Measurements from ENCODE around the gene ZBTB7C. TPM values are rescaled to one million over a fixed set of nuclear protein-coding genes. Genes with fewer than 3 reads are reported as not detected.

Gene ZBTB7C
- total and polyA plus RNA-seq, 5 donors = 0.88 to 3.7 (median 2.0) TPM

DNA sequence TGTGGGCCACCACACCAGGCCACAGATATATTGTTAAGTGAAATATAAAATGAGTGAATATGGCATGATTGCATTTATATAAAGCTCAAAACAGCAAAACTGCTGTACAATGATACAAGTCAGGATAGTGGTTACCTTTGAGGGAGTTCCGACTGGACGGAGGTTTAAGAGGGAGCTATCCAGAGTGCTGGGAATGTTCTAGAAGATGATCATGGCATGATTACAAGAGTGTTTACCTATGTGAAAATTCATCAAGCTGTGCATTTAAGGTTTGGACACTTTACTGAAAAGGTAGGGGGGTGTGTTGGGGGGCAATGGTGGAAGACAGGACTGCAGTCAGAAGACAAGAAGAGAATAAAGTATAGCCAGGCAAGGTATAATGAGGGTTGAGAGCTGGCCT is 201.4 kb downstream of the ZBTB7C start:
- DNase-seq (no peak), ATAC-seq (no peak)
- H3K4me3 ChIP-seq (ENCODE audit: low read length) = no peak overlapping the region
- WGBS = 94% methylated on average over 2 of the region's 2 CpGs
- no peaks in the 10 kb centered on the region for H3K27me3 ChIP-seq (ENCODE audit: control insufficient read depth, insufficient read depth)
- intact Hi-C loops (cut with DNase I) = no loop called here
- no peaks in the 10 kb centered on the region for H3K4me1 ChIP-seq (ENCODE audit: control insufficient read depth, insufficient read depth, low read length)
- H3K9me3 ChIP-seq (ENCODE audit: control insufficient read depth, low read length) = no peaks in the 10 kb centered on the region
- no peak overlapping the region for H3K27ac ChIP-seq (ENCODE audit: low read length)

DNA sequence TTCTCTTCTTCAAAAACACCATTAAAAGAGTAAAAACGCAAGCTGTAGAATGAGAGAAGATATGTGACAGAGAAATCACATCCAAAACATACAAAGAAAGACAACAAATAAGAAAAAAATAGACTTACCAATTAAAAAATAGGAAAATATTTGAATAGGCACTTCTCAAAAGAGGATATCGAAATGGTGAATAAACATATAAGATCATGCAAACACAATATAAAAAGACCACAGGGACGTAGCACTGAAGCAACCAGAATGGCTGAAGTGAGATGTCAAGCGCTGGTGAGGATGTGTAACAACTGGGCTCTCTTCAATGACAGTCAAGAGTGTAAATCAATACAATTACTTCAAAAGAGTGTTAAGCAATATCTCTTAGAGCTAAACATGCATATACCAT is 202.3 kb downstream of the ZBTB7C start:
- WGBS = 91% methylated on average over 4 of the region's 4 CpGs
- intact Hi-C loops (cut with DNase I) = no loop called here
- H3K4me1 ChIP-seq (ENCODE audit: control insufficient read depth, insufficient read depth, low read length) = no peaks in the 10 kb centered on the region
- no peak for DNase-seq
- no peaks in the 10 kb centered on the region for H3K9me3 ChIP-seq (ENCODE audit: control insufficient read depth, low read length)
- no peak for ATAC-seq
- H3K27ac ChIP-seq (ENCODE audit: low read length) = no peak overlapping the region
- no peaks in the 10 kb centered on the region for H3K27me3 ChIP-seq (ENCODE audit: control insufficient read depth, insufficient read depth)
- no peak overlapping the region for H3K4me3 ChIP-seq (ENCODE audit: low read length)

DNA sequence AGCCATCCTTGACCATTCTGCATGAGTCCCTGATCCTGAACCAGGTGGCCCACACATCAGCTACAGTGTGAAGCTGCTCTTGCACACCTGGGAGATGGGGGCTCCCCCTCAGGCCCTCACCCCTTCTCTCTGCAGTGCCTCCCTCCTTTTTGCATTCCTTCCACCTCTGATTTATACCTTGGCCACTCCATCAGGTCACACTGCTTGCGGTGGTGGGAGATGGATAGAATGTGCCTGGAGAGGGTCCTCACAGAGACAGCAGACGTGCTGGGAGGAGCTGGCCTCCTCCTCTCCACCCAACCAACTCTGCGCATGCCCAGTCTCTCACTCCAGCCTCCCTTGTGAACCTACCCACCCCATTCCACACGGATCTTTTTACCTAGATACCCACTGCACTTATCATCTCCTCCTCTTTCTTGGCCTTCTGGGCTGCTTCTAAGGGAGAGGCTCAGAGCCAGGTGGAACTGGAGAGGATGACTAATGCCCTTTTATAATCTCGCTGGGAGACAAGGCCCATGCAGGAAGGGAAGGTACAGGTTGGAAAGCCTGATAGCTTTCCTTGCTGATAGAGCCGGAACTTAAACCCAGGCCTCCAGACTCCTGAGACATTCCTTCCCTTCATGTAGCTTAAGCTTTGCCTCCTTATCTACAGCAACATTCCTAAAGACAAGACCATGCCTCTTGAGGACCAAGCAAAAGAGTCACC is 205.1 kb downstream of the ZBTB7C start:
- H3K4me1 ChIP-seq (ENCODE audit: control insufficient read depth, insufficient read depth, low read length) = no peaks in the 10 kb centered on the region
- no peak overlapping the region for H3K27ac ChIP-seq (ENCODE audit: low read length)
- H3K27me3 ChIP-seq (ENCODE audit: control insufficient read depth, insufficient read depth) = no peaks in the 10 kb centered on the region
- no peak overlapping the region for H3K4me3 ChIP-seq (ENCODE audit: low read length)
- peak; percentile 37 to 60 for ATAC-seq
- intact Hi-C loops (cut with DNase I) = no loop called here
- 84% methylated on average over 6 of the region's 6 CpGs for WGBS
- no peaks in the 10 kb centered on the region for H3K9me3 ChIP-seq (ENCODE audit: control insufficient read depth, low read length)
- no peak for DNase-seq

DNA sequence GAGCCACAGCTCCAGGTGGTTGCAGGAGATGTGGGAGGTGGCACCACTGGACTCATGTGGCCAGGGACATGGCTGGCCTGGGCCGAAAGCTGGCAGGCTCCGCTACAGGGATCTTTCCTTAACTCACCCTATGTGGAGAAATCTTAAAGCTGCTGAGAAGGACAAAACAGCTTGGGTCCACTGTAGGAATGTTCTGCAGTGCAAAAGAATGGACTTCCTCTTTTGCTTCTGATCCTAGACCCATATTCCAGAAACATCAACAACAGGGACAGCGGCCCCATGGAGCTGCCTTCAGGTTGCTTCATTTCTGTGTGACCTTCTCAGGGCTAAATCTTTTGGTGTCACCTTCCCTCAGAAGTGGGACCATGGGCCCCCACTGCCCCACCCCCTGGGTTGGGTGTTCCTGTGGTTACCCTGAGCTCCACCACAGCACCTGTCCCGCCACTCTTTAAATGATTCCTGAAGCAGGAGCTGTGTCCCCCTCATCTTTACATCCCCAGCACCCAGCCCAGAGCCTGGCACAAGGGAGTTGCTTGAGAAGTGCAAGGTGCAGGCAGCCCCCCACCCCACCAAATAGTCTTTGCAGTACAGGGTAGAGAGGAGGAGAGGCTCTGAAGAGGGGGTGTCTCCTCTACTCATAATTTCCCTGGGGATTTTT is 205.8 kb downstream of the ZBTB7C start:
- H3K9me3 ChIP-seq (ENCODE audit: control insufficient read depth, low read length) = no peaks in the 10 kb centered on the region
- no peak for ATAC-seq
- no peak overlapping the region for H3K27ac ChIP-seq (ENCODE audit: low read length)
- no peak for DNase-seq
- H3K4me3 ChIP-seq (ENCODE audit: low read length) = no peak overlapping the region
- no peaks in the 10 kb centered on the region for H3K4me1 ChIP-seq (ENCODE audit: control insufficient read depth, insufficient read depth, low read length)
- intact Hi-C loops (cut with DNase I) = no loop called here
- WGBS = 93% methylated on average over 4 of the region's 4 CpGs
- no peaks in the 10 kb centered on the region for H3K27me3 ChIP-seq (ENCODE audit: control insufficient read depth, insufficient read depth)

DNA sequence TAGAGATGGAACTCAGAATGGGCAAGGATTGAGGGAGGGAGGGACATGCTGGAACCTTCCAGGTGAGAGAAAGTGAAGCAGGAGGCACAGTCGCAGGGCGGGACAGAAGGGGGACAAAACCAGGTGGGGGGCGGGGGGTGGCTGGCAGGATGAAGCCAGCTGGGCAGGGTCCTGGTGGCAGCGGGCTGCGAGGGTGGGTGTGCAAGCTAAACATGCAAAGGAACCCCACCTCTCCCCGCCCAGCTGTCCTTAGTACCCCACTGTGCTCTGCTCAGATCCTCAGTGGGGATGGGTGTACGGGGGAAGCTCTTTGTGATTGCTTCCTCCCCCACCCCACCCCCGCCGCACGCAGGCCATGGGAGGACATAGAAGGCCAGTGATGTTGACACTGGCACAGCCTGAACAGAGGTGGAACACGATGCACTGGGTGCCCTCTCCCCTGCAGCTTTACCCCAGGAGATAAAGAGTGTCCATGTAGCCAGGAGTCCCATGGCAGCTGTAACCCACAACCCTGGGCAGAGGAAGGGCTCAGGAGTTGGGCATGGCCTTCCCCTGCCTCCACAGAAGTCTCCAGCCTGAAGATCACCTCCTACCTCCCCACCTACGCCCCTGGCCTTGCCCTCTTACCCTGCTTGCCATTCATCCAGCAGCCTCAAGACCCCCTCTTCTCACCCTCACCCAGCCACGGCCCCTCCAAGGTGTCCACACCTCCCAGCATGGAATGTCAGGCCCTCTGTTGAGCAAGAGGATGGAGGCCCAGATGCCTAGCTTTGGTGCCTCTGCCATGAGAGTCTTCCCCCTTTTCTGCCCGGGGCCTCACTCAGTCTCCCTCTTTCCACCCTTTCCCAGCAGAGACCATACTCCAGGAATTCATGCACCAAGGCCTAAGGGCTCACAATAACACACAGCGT is 206.6 kb downstream of the ZBTB7C start:
- H3K9me3 ChIP-seq (ENCODE audit: control insufficient read depth, low read length) = no peaks in the 10 kb centered on the region
- WGBS = 88% methylated on average over 15 of the region's 15 CpGs
- ATAC-seq (no peak), DNase-seq (no peak)
- H3K27ac ChIP-seq (ENCODE audit: low read length) = no peak overlapping the region
- H3K4me3 ChIP-seq (ENCODE audit: low read length) = no peak overlapping the region
- no peaks in the 10 kb centered on the region for H3K4me1 ChIP-seq (ENCODE audit: control insufficient read depth, insufficient read depth, low read length)
- intact Hi-C loops (cut with DNase I) = no loop called here
- H3K27me3 ChIP-seq (ENCODE audit: control insufficient read depth, insufficient read depth) = no peaks in the 10 kb centered on the region

DNA sequence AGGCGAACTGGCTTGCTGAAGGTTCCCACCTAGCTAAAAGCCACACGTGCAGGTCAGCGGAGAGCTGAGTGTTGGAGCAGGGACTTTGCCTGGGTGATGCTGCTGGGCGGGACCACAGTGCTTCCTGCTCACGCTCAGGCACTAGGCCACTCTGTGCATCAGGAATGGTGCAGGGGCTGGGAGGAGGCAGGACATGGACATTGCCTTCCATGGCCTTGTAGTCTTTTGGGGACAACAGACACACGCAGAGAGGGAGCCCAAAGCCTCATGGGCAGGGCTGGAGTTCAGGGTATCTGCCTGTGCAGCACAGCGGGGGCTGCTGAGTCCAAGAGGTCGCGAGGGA is 207.2 kb downstream of the ZBTB7C start:
- 86% methylated on average over 9 of the region's 9 CpGs for WGBS
- no peaks in the 10 kb centered on the region for H3K9me3 ChIP-seq (ENCODE audit: control insufficient read depth, low read length)
- no peaks in the 10 kb centered on the region for H3K4me1 ChIP-seq (ENCODE audit: control insufficient read depth, insufficient read depth, low read length)
- intact Hi-C loops (cut with DNase I) = no loop called here
- no peak for DNase-seq
- no peaks in the 10 kb centered on the region for H3K27me3 ChIP-seq (ENCODE audit: control insufficient read depth, insufficient read depth)
- H3K27ac ChIP-seq (ENCODE audit: low read length) = no peak overlapping the region
- H3K4me3 ChIP-seq (ENCODE audit: low read length) = no peak overlapping the region
- ATAC-seq = no peak

- intact Hi-C loops (cut with DNase I) = no loop called here
- DNase-seq (no peak), ATAC-seq (no peak)
- Histone ChIP-seq H3K27ac (ENCODE audit: low read length) (no peak overlapping the region), H3K4me1 (ENCODE audit: control insufficient read depth, insufficient read depth, low read length) (no peaks in the 10 kb centered on the region), H3K4me3 (ENCODE audit: low read length) (no peak overlapping the region), H3K27me3 (ENCODE audit: control insufficient read depth, insufficient read depth) (no peaks in the 10 kb centered on the region), H3K9me3 (ENCODE audit: control insufficient read depth, low read length) (no peaks in the 10 kb centered on the region)
- 80% methylated on average over 10 of the region's 10 CpGs for WGBS
These were observed 207.7 kb downstream of the ZBTB7C start for GRCh38 chr18:48201337-48202005.

GRCh38 chr18:48200631-48201336 is 208.4 kb downstream of the ZBTB7C start:
- DNase-seq (no peak), ATAC-seq (no peak)
- intact Hi-C loops (cut with DNase I) = no loop called here
- Histone ChIP-seq H3K4me3 (ENCODE audit: low read length) (no peak overlapping the region), H3K9me3 (ENCODE audit: control insufficient read depth, low read length) (no peaks in the 10 kb centered on the region), H3K27ac (ENCODE audit: low read length) (no peak overlapping the region), H3K4me1 (ENCODE audit: control insufficient read depth, insufficient read depth, low read length) (no peaks in the 10 kb centered on the region), H3K27me3 (ENCODE audit: control insufficient read depth, insufficient read depth) (no peaks in the 10 kb centered on the region)
- 93% methylated on average over 11 of the region's 11 CpGs for WGBS

GRCh38 chr18:48199399-48199798 is 209.8 kb downstream of the ZBTB7C start:
- intact Hi-C loops (cut with DNase I) = no loop called here
- Histone ChIP-seq H3K9me3 (ENCODE audit: control insufficient read depth, low read length) (no peaks in the 10 kb centered on the region), H3K27ac (ENCODE audit: low read length) (no peak overlapping the region), H3K27me3 (ENCODE audit: control insufficient read depth, insufficient read depth) (no peaks in the 10 kb centered on the region), H3K4me1 (ENCODE audit: control insufficient read depth, insufficient read depth, low read length) (peaks cover 3% of the 10 kb centered on the region), H3K4me3 (ENCODE audit: low read length) (no peak overlapping the region)
- WGBS = 31% methylated on average over 3 of the region's 3 CpGs
- ATAC-seq (no peak), DNase-seq (no peak)

DNA sequence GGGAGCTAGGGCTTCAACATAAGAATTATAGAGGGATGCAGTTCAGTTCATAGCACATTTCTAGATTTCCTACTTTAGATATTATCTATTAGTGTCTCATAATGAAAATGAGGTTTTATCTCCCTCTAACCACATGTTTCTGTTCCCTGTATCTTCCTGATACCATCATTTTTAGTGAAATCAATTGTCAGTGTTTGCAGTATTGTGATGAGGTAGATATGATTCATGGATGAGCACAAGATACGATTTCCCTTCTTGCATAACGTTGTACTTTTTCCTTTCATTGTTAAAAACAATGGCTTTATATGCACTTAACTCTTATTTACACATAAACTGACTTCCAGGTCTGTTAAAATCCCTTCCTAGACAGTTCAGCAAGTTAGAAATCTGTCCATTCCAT is 211.4 kb downstream of the ZBTB7C start:
- no peaks in the 10 kb centered on the region for H3K9me3 ChIP-seq (ENCODE audit: control insufficient read depth, low read length)
- H3K27me3 ChIP-seq (ENCODE audit: control insufficient read depth, insufficient read depth) = no peaks in the 10 kb centered on the region
- DNase-seq = no peak
- intact Hi-C loops (cut with DNase I) = no loop called here
- 57% methylated on average over 2 of the region's 2 CpGs for whole genome bisulfite sequencing
- H3K4me1 ChIP-seq (ENCODE audit: control insufficient read depth, insufficient read depth, low read length) = peaks cover 8% of the 10 kb centered on the region
- no peak for ATAC-seq
- H3K4me3 ChIP-seq (ENCODE audit: low read length) = no peak overlapping the region
- no peak overlapping the region for H3K27ac ChIP-seq (ENCODE audit: low read length)

Data from right cardiac atrium (tissue), 5 donors.